H1 (cell line): Measurements from ENCODE around the gene KCNJ12. TPM values are rescaled to one million over a fixed set of nuclear protein-coding genes. Genes with fewer than 3 reads are reported as not detected.

ENCODE experiments used
- CTCF ChIA-PET: fragments of 300-600 bp; sonication (Branson Sonifier 250); formaldehyde crosslinking; loops from one replicate; lab custom pipeline; 2021; ENCODE audit not compliant: partially characterized antibody; lab: Charles Lee
- POLR2A ChIA-PET: fragments of 300-600 bp; sonication (Branson Sonifier 250); formaldehyde crosslinking; loops from one replicate; lab custom pipeline; 2021; ENCODE audit warnings: inconsistent platforms; ENCODE audit not compliant: partially characterized antibody; lab: Charles Lee
- DNase-seq, 2 experiments: peaks; one replicate each; pipeline versions ENCODE4 v3.0.0 to v3.0.0-alpha.2; 2010 to 2022; ENCODE audit warnings: low spot score in 2 of 2, low read depth in 1 of 2, mixed read lengths in 1 of 2
- FAIRE-seq: peaks from 2 replicates; lab custom pipeline; 2011; peaks lifted over from hg19 to GRCh38; lab: Jason Lieb, UNC
- H2AFZ ChIP-seq: 2 replicates; pipeline ENCODE4 v1.8.1; 2012; ENCODE audit warnings: low read length, inconsistent platforms
- H2AK5ac ChIP-seq: 2 replicates; pipeline ENCODE4 v1.6.1; 2013; ENCODE audit warnings: low read depth, low read length
- H2BK120ac ChIP-seq: replicated peaks from 2 replicates; pipeline ENCODE3; 2013; ENCODE audit warnings: low read depth, low read length, inconsistent platforms
- H2BK12ac ChIP-seq: 2 replicates; pipeline ENCODE4 v1.6.1; 2013; ENCODE audit warnings: low read depth, low read length
- H2BK15ac ChIP-seq: 2 replicates; pipeline ENCODE4 v1.6.1; 2013; ENCODE audit warnings: low read length
- H2BK20ac ChIP-seq: 2 replicates; pipeline ENCODE4 v1.6.1; 2013; ENCODE audit warnings: low read length
- H2BK5ac ChIP-seq: 2 replicates; pipeline ENCODE4 v1.6.1; 2013; ENCODE audit warnings: low read depth, low read length
- H3K14ac ChIP-seq: 2 replicates; pipeline ENCODE4 v1.6.1; 2013; ENCODE audit warnings: inconsistent platforms; ENCODE audit not compliant: insufficient read length
- H3K18ac ChIP-seq: 2 replicates; pipeline ENCODE4 v1.6.1; 2013; ENCODE audit warnings: low read length; ENCODE audit errors: extremely low read depth
- H3K23ac ChIP-seq: 2 replicates; pipeline ENCODE4 v1.6.1; 2013; ENCODE audit warnings: inconsistent platforms; ENCODE audit not compliant: insufficient read length
- H3K23me2 ChIP-seq: 2 replicates; pipeline ENCODE4 v1.6.1; 2013; ENCODE audit warnings: low read depth, low read length
- H3K27ac ChIP-seq: 2 replicates; pipeline ENCODE4 v1.6.1; 2011; ENCODE audit warnings: low read depth, low read length, inconsistent platforms
- H3K27me3 ChIP-seq, 4 experiments: replicated peaks in 1 of 4; 1 replicate in 1 of 4; 2 replicates in 3 of 4; pipeline versions ENCODE4 v1.6.1 to v1.8.1; 2011 to 2013; ENCODE audit warnings: low read length in 3 of 4, mild to moderate bottlenecking in 3 of 4, inconsistent platforms in 2 of 4, mixed read lengths in 2 of 4, moderate library complexity in 1 of 4; ENCODE audit not compliant: control insufficient read depth in 3 of 4, insufficient read depth in 3 of 4; ENCODE audit errors: extremely low read depth in 1 of 4
- H3K36me3 ChIP-seq, 4 experiments: 2 replicates each; pipeline versions ENCODE4 v1.6.1 to v1.8.1; 2011 to 2013; ENCODE audit warnings: mild to moderate bottlenecking in 4 of 4, low read length in 3 of 4, moderate library complexity in 2 of 4, control low read depth in 1 of 4, inconsistent platforms in 1 of 4; ENCODE audit not compliant: insufficient read depth in 4 of 4, control insufficient read depth in 2 of 4
- H3K4ac ChIP-seq: replicated peaks from 2 replicates; pipeline ENCODE3; 2013; ENCODE audit warnings: low read length, low read depth, mixed read lengths, inconsistent platforms; ENCODE audit not compliant: insufficient read length
- H3K4me1 ChIP-seq, 4 experiments: replicated peaks in 1 of 4; 1 replicate in 1 of 4; 2 replicates in 3 of 4; pipeline versions ENCODE4 v1.6.1 to v1.8.1; 2011 to 2013; ENCODE audit warnings: low read length in 3 of 4, inconsistent platforms in 2 of 4, mixed read lengths in 1 of 4; ENCODE audit not compliant: insufficient read depth in 4 of 4, control insufficient read depth in 3 of 4
- H3K4me2 ChIP-seq, 2 experiments: 2 replicates each; pipeline versions ENCODE4 v1.6.1 to v1.8.1; 2011 to 2013; ENCODE audit warnings: low read depth in 2 of 2, low read length in 2 of 2, control low read depth in 1 of 2, inconsistent platforms in 1 of 2, mild to moderate bottlenecking in 1 of 2; ENCODE audit not compliant: insufficient read depth in 1 of 2
- H3K4me3 ChIP-seq, 4 experiments: fragments of 200-600, 300-600 bp in 1 of 4; sonication (generic), shearing (Covaris generic), sonication (Bioruptor Twin) in 1 of 4; 2 replicates each; pipeline versions ENCODE4 v1.5.1 to v1.8.1; 2011 to 2016; ENCODE audit warnings: low read length in 4 of 4, low read depth in 3 of 4, control low read depth in 2 of 4, inconsistent platforms in 2 of 4, mild to moderate bottlenecking in 2 of 4, mixed read lengths in 1 of 4, moderate library complexity in 1 of 4; ENCODE audit not compliant: insufficient read depth in 2 of 4; ENCODE audit errors: extremely low read depth in 1 of 4
- H3K56ac ChIP-seq: replicated peaks from 2 replicates; pipeline ENCODE3; 2013; ENCODE audit warnings: low read depth, mild to moderate bottlenecking, mixed read lengths, low read length, inconsistent platforms; ENCODE audit not compliant: insufficient read length
- H3K79me1 ChIP-seq: 2 replicates; pipeline ENCODE4 v1.6.1; 2013; ENCODE audit warnings: low read depth, low read length, control low read depth
- H3K79me2 ChIP-seq, 2 experiments: 2 replicates each; pipeline versions ENCODE4 v1.6.1 to v1.8.1; 2012 to 2013; ENCODE audit warnings: low read length in 2 of 2, mild to moderate bottlenecking in 2 of 2, inconsistent platforms in 1 of 2; ENCODE audit not compliant: insufficient read depth in 2 of 2, control insufficient read depth in 1 of 2
- H3K9ac ChIP-seq, 4 experiments: replicated peaks in 1 of 4; 1 replicate in 1 of 4; 2 replicates in 3 of 4; pipeline versions ENCODE4 v1.6.1 to v1.8.1; 2011 to 2013; ENCODE audit warnings: low read depth in 3 of 4, low read length in 3 of 4, control low read depth in 2 of 4, mild to moderate bottlenecking in 2 of 4, moderate library complexity in 2 of 4, inconsistent platforms in 1 of 4; ENCODE audit errors: extremely low read depth in 1 of 4
- H3K9me3 ChIP-seq, 2 experiments: 2 replicates each; pipeline versions ENCODE4 v1.6.1 to v1.8.1; 2012 to 2013; ENCODE audit warnings: mild to moderate bottlenecking in 2 of 2, moderate library complexity in 2 of 2, control low read depth in 1 of 2, inconsistent platforms in 1 of 2, low read depth in 1 of 2, low read length in 1 of 2, mixed read lengths in 1 of 2; ENCODE audit not compliant: insufficient read depth in 2 of 2
- H4K20me1 ChIP-seq, 2 experiments: replicated peaks in 1 of 2; 2 replicates each; pipeline versions ENCODE3 to v1.8.1; 2011 to 2013; ENCODE audit warnings: inconsistent platforms in 2 of 2, low read length in 2 of 2, mild to moderate bottlenecking in 1 of 2; ENCODE audit not compliant: insufficient read depth in 2 of 2, control insufficient read depth in 1 of 2
- H4K5ac ChIP-seq: 2 replicates; pipeline ENCODE4 v1.6.1; 2013; ENCODE audit warnings: low read length, low read depth, mixed read lengths, inconsistent platforms; ENCODE audit not compliant: insufficient read length
- H4K8ac ChIP-seq: 2 replicates; pipeline ENCODE4 v1.8.0; 2013; ENCODE audit warnings: mild to moderate bottlenecking, moderate library complexity, low read length, inconsistent platforms; ENCODE audit not compliant: insufficient read depth; ENCODE audit errors: extremely low read depth
- H4K91ac ChIP-seq: replicated peaks from 2 replicates; pipeline ENCODE3; 2013; ENCODE audit warnings: low read length, mixed read lengths, inconsistent platforms; ENCODE audit not compliant: insufficient read length
- ATF2 ChIP-seq: IDR thresholded peaks from 2 replicates; pipeline ENCODE4 v1.6.1; 2012; ENCODE audit warnings: low read length, inconsistent platforms
- CBX8 ChIP-seq: fragments of 300-800, 300-1000 bp; sonication (generic); IDR thresholded peaks from 2 replicates; pipeline ENCODE4 v1.7.1; 2016; ENCODE audit warnings: low read depth, low read length, borderline replicate concordance
- EZH2 ChIP-seq: fragments of 200-600 bp; sonication (generic); IDR thresholded peaks from 2 replicates; pipeline ENCODE4 v1.7.1; 2012; ENCODE audit warnings: low read depth, mild to moderate bottlenecking, moderate library complexity, low read length, inconsistent platforms; ENCODE audit not compliant: severe bottlenecking
- KDM4A ChIP-seq: IDR thresholded peaks from one replicate; pipeline ENCODE4 v1.7.1; 2012; ENCODE audit warnings: low read depth, mild to moderate bottlenecking, moderate library complexity, low read length, inconsistent platforms; ENCODE audit not compliant: severe bottlenecking
- MAFK ChIP-seq: IDR thresholded peaks from 2 replicates; pipeline ENCODE4 v1.6.1; 2012; ENCODE audit warnings: low read depth, mild to moderate bottlenecking, improper control_type of control experiment, low read length
- POLR2AphosphoS5 ChIP-seq: IDR thresholded peaks from 2 replicates; pipeline ENCODE4 v1.6.1; 2011; ENCODE audit warnings: low read depth, low read length
- RFX5 ChIP-seq: IDR thresholded peaks from 2 replicates; pipeline ENCODE4 v1.6.1; 2011; ENCODE audit warnings: low read depth, low read length, improper control_type of control experiment, borderline replicate concordance
- RNF2 ChIP-seq: fragments of 200-900, 300-1000 bp; sonication (generic); IDR thresholded peaks from 2 replicates; pipeline ENCODE4 v1.7.1; 2016; ENCODE audit warnings: borderline replicate concordance, low read depth, mild to moderate bottlenecking, antibody characterized with exemption, low read length; ENCODE audit not compliant: poor library complexity, severe bottlenecking; ENCODE audit errors: missing control alignments
- SP1 ChIP-seq: IDR thresholded peaks from 2 replicates; pipeline ENCODE4 v1.6.1; 2011; ENCODE audit warnings: low read depth, low read length
- SUZ12 ChIP-seq: fragments of 200-600 bp; sonication (generic); IDR thresholded peaks from 2 replicates; pipeline ENCODE4 v1.6.1; 2012; ENCODE audit warnings: mild to moderate bottlenecking, inconsistent platforms, low read length, moderate library complexity, mixed read lengths
- TAF7 ChIP-seq: optimal IDR thresholded peaks from 2 replicates; pipeline ENCODE3; 2011; ENCODE audit warnings: low read depth, mild to moderate bottlenecking, inconsistent platforms, low read length, moderate library complexity, borderline replicate concordance
- TEAD4 ChIP-seq: IDR thresholded peaks from 2 replicates; pipeline ENCODE4 v1.6.1; 2012; ENCODE audit warnings: low read depth, low read length, inconsistent platforms, mixed read lengths
- WGBS, 2 experiments: shearing (Covaris generic) in 1 of 2; methylation state at CpG; one replicate each; pipeline versions ENCODE4 v1.1.6 to v1.1.7; 2013 to 2015; ENCODE audit warnings: low lambda C conversion rate in 2 of 2, mixed read lengths in 2 of 2, inconsistent platforms in 1 of 2, low coverage in 1 of 2, missing lambda C conversion rate in 1 of 2; ENCODE audit not compliant: insufficient replicate concordance in 2 of 2, insufficient coverage in 1 of 2, insufficient read length in 1 of 2; ENCODE audit errors: extremely low coverage in 1 of 2, missing lambda C conversion rate in 1 of 2; 5-methylcytosine and 5-hydroxymethylcytosine counted together
- polyA plus RNA-seq, 7 experiments: library from polyadenylated mRNA; depleted of rRNA in 3 of 7; stranded (reverse) in 5 of 7; unstranded in 2 of 7; fragments of >200 nt in 5 of 7; fragments of 200-250 nt in 2 of 7; gene quantifications; 1 replicate in 5 of 7; 2 replicates in 1 of 7; 4 replicates in 1 of 7; pipeline versions ENCODE4 v1.2.1 to v1.2.3, GENCODE V29; 2011 to 2013; ENCODE audit warnings: missing spikeins in 2 of 7, mixed read lengths in 2 of 7
- total RNA-seq: library from RNA; stranded (reverse); fragmentation: NEBNext Ultra II Directional; extraction: Animal tissue kit (Norgen Biotek cat#: 25700); gene quantifications from 2 replicates; pipeline ENCODE4 v1.2.1, GENCODE V29; 2021

KCNJ12 gene
- total and polyA plus RNA-seq, 2 of the 8 experiments (the other 6 are each of a cell fraction or from before 2014, with no cell fraction given), result 1.2 to 1.5 TPM

GRCh38 chr17:21345236-21345635 is 30.9 kb upstream of the KCNJ12 start:
- Histone ChIP-seq H4K91ac (no peak overlapping the region), H3K4me1 (no peaks in the 10 kb centered on the region), H3K9me3 (peaks cover 0 to 7% of the 10 kb centered on the region in 2 experiments; a peak in 1 of 4 replicates), H3K27ac (no peak overlapping the region), H4K5ac (no peak overlapping the region), H2AFZ (no peak overlapping the region), H2AK5ac (no peak overlapping the region), H3K27me3 (no peaks in the 10 kb centered on the region), H3K14ac (no peak overlapping the region), H2BK120ac (no peak overlapping the region), H2BK15ac (no peak overlapping the region), H3K23ac (no peak overlapping the region), H3K4me3 (no peak overlapping the region), H3K23me2 (no peaks in the 10 kb centered on the region), H3K4ac (no peak overlapping the region), H3K4me2 (no peak overlapping the region), H2BK5ac (no peak overlapping the region), H4K8ac (no peak overlapping the region), H3K56ac (no peak overlapping the region), H3K36me3 (no peaks in the 10 kb centered on the region), H4K20me1 (no peaks in the 10 kb centered on the region), H3K18ac (no peak overlapping the region), H3K79me2 (no peaks in the 10 kb centered on the region), H2BK12ac (no peak overlapping the region), H2BK20ac (no peak overlapping the region), H3K79me1 (no peaks in the 10 kb centered on the region), H3K9ac (no peak overlapping the region)
- ChIA-PET CTCF (interaction anchor here (0.9 kb wide), 1 partner anchor 22 kb away, joined by 3 read pairs; no protein-coding TSS in a partner anchor), POLR2A (no interaction called here)
- WGBS, 2 experiments, result 85% methylated on average over 8 of the region's 10 CpGs; no CpG with 5 or more reads in 1 of the 2 experiments
- DNase-seq (no peak), FAIRE-seq (no peak)
- TF ChIP-seq KDM4A, result no peak
- no peak for TF ChIP-seq TEAD4
- no peak for TF ChIP-seq MAFK
- TF ChIP-seq POLR2AphosphoS5, result no peak
- no peak for TF ChIP-seq SP1
- TF ChIP-seq TAF7, result no peak
- TF ChIP-seq RNF2, result no peak
- no peak for TF ChIP-seq ATF2
- TF ChIP-seq SUZ12, result no peak
- no peak for TF ChIP-seq CBX8
- TF ChIP-seq EZH2, result no peak
- no peak for TF ChIP-seq RFX5
